Stimulated activated CD8-positive, alpha-beta memory T cell treated with anti-CD3 and anti-CD28 coated beads, Interleukin-12 subunit alpha, Interleukin-12 subunit beta, amount 100 ng/mL, for 4 hours (primary cell): ENCODE measurements around the gene OR10G6.
"Not testable (repeated sequence)": the region's sequence is repeated elsewhere in the genome, so short reads cannot be mapped to it uniquely, and the experiment has no call there.

ENCODE experiments used
- DNase-seq: peaks from one replicate; pipeline ENCODE4 v3.0.0-alpha.2; 2020; ENCODE audit warnings: low read depth

OR10G6 gene

GRCh38 chr11:123995119-123995518, at the start of gene OR10G6:
TSS of gene OR10G6 (minus strand) at chr11:123995161. CDS start at chr11:123995161, 0 bp downstream.
- DNase-seq: no peak

- DNase-seq: no peak
Observed at GRCh38 chr11:124043420-124043819, 48.5 kb upstream of the OR10G6 start.

GRCh38 chr11:124041254-124041653, 46.3 kb upstream of the OR10G6 start, which contains the start of gene OR10G7:
TSS of gene OR10G7 (minus strand) at chr11:124041325. CDS start at chr11:124039001, 2,324 bp downstream.
- DNase-seq: no peak

GRCh38 chr11:124039557-124039956, 44.6 kb upstream of the OR10G6 start:
- no peak for DNase-seq

- no peak for DNase-seq
Observed at GRCh38 chr11:124036666-124037065, 41.7 kb upstream of the OR10G6 start.

- DNase-seq: no peak
Observed at GRCh38 chr11:124026498-124026897, 31.5 kb upstream of the OR10G6 start, which contains the start of gene OR10G8. TSS of gene OR10G8 (plus strand) at chr11:124026798. CDS start at chr11:124029623, 2,825 bp downstream.

GRCh38 chr11:124015837-124016236, 20.9 kb upstream of the OR10G6 start:
- not testable (repeated sequence) for DNase-seq

- DNase-seq: no peak
Observed at GRCh38 chr11:124012697-124013096, 17.7 kb upstream of the OR10G6 start, which contains the start of gene OR10G4. TSS of gene OR10G4 (plus strand) at chr11:124012997. CDS start at chr11:124015575, 2,578 bp downstream.

- no peak for DNase-seq
Observed at GRCh38 chr11:123979311-123979710, 15.7 kb downstream of the OR10G6 start.

GRCh38 chr11:123977731-123978347, 17.1 kb downstream of the OR10G6 start, which contains the start of gene OR10S1:
TSS of gene OR10S1 (minus strand) at chr11:123977781. CDS start at chr11:123977664, 117 bp downstream.
- no peak for DNase-seq

- DNase-seq: no peak
Observed at GRCh38 chr11:123976770-123977560, 18.0 kb downstream of the OR10G6 start.

GRCh38 chr11:123973816-123974215, 21.1 kb downstream of the OR10G6 start:
- DNase-seq: no peak

- no peak for DNase-seq
Observed at GRCh38 chr11:123956752-123957151, 38.2 kb downstream of the OR10G6 start.

- no peak for DNase-seq
Observed at GRCh38 chr11:123945132-123945531, 49.8 kb downstream of the OR10G6 start.
